Cardiac fibroblast (primary cell): ENCODE data around the gene NRK.
"Not testable (repeated sequence)": the region's sequence is repeated elsewhere in the genome, so short reads cannot be mapped to it uniquely, and the experiment has no call there.

Source experiments
- DNase-seq, 2 donors: peaks; one replicate each; pipeline versions ENCODE4 v3.0.0 to v3.0.0-alpha.2; 2010; ENCODE audit warnings: low read depth in 2 of 2
- H3K4me3 ChIP-seq, 2 donors: replicated peaks in 1 of 2; 1 replicate in 1 of 2; 2 replicates in 1 of 2; pipeline ENCODE4 v1.5.1; 2011; ENCODE audit warnings: low read depth in 2 of 2, low read length in 2 of 2, mild to moderate bottlenecking in 2 of 2, moderate library complexity in 1 of 2
- CTCF ChIP-seq: IDR thresholded peaks from one replicate; pipeline ENCODE4 v1.5.1; 2011; ENCODE audit warnings: low read depth, mild to moderate bottlenecking, low read length, inconsistent platforms

Gene NRK

GRCh38 chrX:105816517-105816916 is 5.8 kb upstream of the NRK start:
- DNase-seq, result no peak
- no peak overlapping the region for H3K4me3 ChIP-seq
- no peak for TF ChIP-seq CTCF

- no peak for TF ChIP-seq CTCF
- H3K4me3 ChIP-seq, result no peak overlapping the region
- no peak for DNase-seq
Measured at GRCh38 chrX:105820247-105820646, 2.1 kb upstream of the NRK start.

- no peak for TF ChIP-seq CTCF
- DNase-seq, result peak; percentile 17 to 31
- H3K4me3 ChIP-seq, result peak overlapping the region; percentile 43 to 46
Measured at GRCh38 chrX:105821471-105822121, 743 bp upstream of the NRK start.

- peak in 1 of 2 donors; percentile 3 for DNase-seq
- no peak for TF ChIP-seq CTCF
- H3K4me3 ChIP-seq, result peak overlapping the region; percentile 43 to 46
Measured at GRCh38 chrX:105823092-105823455, 735 bp downstream of the NRK start.

- no peak for TF ChIP-seq CTCF
- peak in 1 of 2 donors; percentile 13 for DNase-seq
- no peak overlapping the region for H3K4me3 ChIP-seq
Measured at GRCh38 chrX:105829011-105829410, 6.7 kb downstream of the NRK start.

GRCh38 chrX:105837232-105837631 is 14.9 kb downstream of the NRK start:
- TF ChIP-seq CTCF, result no peak
- H3K4me3 ChIP-seq, result no peak overlapping the region
- peak; percentile 77 to 91 for DNase-seq

- TF ChIP-seq CTCF, result no peak
Measured at GRCh38 chrX:105845631-105846030, 23.3 kb downstream of the NRK start.

GRCh38 chrX:105850100-105850499 is 27.8 kb downstream of the NRK start:
- H3K4me3 ChIP-seq, DNase-seq: not testable (repeated sequence)

More at GRCh38 chrX:105845631-105846030, 23.3 kb downstream of the NRK start:
- no peak overlapping the region for H3K4me3 ChIP-seq
- no peak for DNase-seq
